CD1c-positive myeloid dendritic cell (primary cell): Measurements from ENCODE around the gene LGALS3.

ENCODE experiments used
- DNase-seq: peaks from one replicate; pipeline ENCODE4 v3.0.0-alpha.2; 2016; ENCODE audit errors: extremely low spot score

The LGALS3 gene

DNA sequence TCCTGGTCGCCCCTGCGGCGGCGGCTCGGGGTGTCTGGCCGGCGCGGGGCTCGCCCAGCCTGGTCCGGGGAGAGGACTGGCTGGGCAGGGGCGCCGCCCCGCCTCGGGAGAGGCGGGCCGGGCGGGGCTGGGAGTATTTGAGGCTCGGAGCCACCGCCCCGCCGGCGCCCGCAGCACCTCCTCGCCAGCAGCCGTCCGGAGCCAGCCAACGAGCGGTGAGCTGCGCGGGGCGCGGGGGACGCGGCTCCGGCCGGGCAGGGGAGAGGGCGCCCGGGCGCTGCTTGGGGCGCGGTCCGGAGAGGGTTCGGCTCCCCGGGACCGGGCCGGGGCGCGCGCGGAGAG is at the start of gene LGALS3:
TSS of gene LGALS3 (plus strand) at position 167 of the 342 bp plus-strand sequence. CDS start 8,122 bp downstream, outside the sequence.
- DNase-seq: peak; percentile 78

DNA sequence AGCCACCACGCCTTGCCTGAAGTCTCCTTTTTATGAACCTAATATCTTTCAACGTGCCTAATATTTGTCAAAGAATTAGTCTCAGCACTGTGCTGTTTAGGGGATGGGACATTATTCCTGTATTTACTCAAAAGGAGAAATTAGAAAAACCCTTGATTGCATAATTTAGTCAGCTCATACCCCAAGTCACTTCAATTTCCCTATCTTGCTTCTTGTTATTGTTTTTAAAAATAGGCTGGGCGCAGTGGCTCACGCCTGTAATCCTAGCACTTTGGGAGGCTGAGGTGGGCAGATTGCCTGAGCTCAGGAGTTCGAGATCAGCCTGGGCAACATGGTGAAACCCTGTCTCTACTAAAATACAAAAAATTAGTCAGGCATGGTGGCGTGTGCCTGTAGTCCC is 49.1 kb upstream of the LGALS3 start:
- peak; percentile 79 for DNase-seq

DNA sequence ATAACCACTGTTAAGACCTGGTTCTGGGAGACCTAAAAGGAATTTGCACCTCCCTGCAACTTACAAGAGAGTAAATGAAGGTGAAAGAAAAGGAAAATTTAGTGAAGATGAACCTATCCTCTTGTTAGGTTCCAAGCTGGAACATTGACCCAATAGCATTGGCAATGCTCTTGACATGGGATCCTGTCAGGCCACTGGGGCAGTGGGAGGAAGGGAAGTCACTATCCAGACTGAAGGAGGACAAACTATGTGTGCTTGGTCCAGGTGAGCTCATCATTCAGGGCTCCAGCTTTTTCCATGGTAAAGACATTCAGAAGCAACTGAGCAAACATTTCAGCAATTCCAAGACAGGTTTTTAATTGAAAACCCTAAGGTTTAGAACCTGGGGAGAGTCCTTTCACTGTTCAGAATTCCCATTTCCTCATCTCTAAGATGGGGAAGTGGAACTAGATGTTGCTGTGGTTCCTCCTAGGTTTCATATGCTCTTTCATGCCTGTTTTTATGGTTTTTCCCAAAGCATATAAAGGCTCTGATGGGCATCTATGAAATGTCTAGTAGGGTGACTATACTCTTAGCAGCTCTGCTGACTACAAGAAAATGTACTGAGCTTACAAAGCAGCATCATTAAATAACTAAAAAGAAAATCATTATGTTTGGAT is 44.5 kb upstream of the LGALS3 start:
- peak; percentile 75 for DNase-seq

- DNase-seq: no peak
Measured at GRCh38 chr14:55085060-55085660, 43.9 kb upstream of the LGALS3 start.

- DNase-seq: no peak
Measured at GRCh38 chr14:55086938-55087337, 42.1 kb upstream of the LGALS3 start.

- no peak for DNase-seq
Measured at GRCh38 chr14:55088356-55088755, 40.7 kb upstream of the LGALS3 start.

DNA sequence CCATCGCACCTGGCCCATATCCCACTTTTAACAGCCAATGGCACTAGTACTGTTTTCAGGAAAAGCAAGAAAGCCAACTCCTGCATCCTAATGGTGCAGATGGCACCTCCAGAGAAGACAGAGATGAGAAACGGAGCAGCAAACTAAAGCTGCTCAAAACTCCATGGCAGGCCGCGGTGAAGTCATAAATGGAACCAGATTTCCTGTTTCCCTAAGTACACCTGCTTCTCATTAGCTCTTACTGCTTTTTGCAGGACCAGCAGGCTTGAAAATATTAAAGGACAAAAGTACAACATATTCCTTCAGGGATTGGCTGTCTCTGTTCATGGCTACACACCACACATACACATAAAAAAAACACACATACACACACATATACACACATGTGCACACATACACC is 36.7 kb upstream of the LGALS3 start:
- DNase-seq: no peak

- no peak for DNase-seq
Measured at GRCh38 chr14:55094292-55095157, 34.5 kb upstream of the LGALS3 start.

- peak; percentile 97 for DNase-seq
Measured at GRCh38 chr14:55097881-55098560, 31.0 kb upstream of the LGALS3 start.

DNA sequence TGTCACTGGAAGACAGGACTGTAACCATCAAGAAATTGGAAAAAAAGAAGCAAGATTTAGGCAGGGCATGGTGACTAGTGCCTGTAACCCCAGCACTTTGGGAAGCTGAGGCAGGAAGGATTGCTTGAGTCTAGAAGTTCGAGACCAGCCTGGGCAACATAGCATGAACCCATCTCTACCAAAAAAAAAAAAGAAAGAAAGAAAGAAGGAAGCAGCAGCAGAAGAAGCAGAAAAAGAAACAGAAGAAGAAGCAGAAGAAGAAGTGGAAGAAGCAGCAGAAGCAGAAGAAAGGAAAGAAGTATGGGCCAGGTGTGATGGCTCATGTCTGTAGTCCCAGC is 30.5 kb upstream of the LGALS3 start:
- DNase-seq: no peak

GRCh38 chr14:55099756-55100155 is 29.3 kb upstream of the LGALS3 start:
- peak; percentile 54 for DNase-seq

DNA sequence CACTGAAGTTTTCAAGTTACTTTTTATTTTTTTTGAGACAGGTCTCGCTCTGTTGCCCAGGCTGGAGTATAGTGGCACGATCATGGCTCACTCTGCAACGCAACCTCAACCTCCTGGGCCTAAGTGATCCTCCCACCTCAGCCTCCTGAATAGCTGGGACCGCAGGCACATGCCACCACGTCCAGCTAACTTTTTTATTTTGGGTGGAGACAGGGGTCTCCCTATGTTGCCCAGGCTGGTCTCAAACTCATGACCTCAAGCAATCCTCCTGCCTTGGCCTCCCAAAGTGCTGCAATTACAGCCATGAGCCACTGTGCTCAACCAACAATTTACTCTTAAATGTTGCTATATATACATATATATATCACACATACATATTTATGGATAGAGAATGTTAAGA is 27.4 kb upstream of the LGALS3 start:
- no peak for DNase-seq

DNA sequence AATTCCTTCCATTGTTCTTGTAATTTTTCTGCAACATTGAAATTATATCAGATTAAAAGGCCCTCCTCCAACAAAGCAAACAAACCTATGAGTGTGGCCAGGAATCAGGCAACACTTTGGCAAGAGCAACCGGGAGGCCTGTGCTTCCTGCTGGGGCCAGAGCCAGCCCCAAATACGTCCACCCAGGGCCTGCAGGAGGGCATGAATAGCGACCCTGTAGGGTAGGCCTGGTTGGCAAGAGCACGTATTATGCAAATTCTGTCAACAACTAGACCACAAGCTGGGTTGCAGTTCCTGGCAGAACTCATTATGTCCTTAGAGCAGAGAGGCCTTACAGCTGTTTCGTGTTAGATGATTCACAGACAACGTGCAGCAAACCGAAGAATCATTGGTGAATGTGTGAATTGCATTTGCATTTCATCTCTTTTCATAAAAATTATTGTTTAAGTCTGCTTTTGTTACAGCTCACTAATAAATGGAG is 26.9 kb upstream of the LGALS3 start:
- DNase-seq: peak; percentile 86

GRCh38 chr14:55103005-55103640 is 25.9 kb upstream of the LGALS3 start:
- peak; percentile 70 for DNase-seq

GRCh38 chr14:55103971-55104954 is 24.8 kb upstream of the LGALS3 start:
- peak; percentile 72 for DNase-seq

DNA sequence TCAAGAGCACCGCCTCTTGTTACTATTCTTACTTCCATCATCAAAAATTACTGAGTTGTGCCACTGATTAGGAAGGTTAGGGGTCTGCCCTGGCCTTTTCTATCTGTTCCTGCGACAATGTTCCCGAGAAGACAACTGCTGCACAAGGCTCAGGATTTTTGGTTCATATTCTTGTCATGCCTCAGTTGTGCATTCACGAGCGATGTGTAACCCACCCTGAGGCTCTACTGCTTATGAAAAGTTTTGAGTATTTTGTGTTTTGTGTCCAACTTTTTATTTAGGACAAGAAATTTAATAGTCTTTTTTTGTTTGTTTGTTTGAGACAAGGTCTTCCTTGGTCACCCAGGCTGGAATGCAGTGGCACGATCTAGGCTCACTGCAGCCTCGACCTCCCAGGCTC is 23.1 kb upstream of the LGALS3 start:
- no peak for DNase-seq

- peak; percentile 98 for DNase-seq
Measured at GRCh38 chr14:55107766-55108554, 21.1 kb upstream of the LGALS3 start.

GRCh38 chr14:55109836-55110235 is 19.2 kb upstream of the LGALS3 start:
- no peak for DNase-seq

DNA sequence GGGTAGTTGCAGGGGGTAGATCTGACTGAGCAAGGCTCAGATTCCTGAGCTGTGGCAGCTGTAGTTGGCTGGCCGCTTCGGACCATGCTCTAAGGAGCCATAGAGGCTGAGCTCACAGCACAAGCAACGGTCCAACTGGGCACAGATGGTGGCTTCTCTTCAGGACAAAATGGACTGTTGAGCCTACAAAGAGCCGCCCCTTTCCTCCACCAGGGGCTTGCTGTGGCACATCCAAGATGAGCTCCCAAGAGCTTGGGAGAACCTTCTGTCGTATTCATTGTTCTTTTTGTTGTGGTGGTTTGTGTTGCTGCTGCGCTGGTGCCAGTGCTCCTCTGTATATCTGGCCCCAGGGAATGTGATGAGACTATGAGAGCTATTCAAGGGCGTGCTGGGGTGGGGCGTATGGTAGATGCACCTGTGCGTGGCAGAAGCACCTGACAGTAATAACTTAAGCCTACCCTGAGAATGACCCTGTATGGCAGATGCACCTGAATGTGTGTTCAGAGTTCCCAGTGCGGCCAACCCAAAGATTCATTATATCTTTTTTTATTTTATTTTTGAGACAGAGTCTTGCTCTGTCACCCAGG is 17.8 kb upstream of the LGALS3 start:
- no peak for DNase-seq
